HG02642 (cell line): ENCODE data around the gene CS.

Experiments used
- ATAC-seq: cut with Tn5 transposase; IDR thresholded peaks from one replicate; pipeline ENCODE4 v1.9.1; 2021; ENCODE audit warnings: mild to moderate bottlenecking; ENCODE audit not compliant: unreplicated experiment, poor library complexity

Gene CS

GRCh38 chr12:56222531-56222895 is 77.6 kb downstream of the CS start:
- ATAC-seq = no peak

DNA sequence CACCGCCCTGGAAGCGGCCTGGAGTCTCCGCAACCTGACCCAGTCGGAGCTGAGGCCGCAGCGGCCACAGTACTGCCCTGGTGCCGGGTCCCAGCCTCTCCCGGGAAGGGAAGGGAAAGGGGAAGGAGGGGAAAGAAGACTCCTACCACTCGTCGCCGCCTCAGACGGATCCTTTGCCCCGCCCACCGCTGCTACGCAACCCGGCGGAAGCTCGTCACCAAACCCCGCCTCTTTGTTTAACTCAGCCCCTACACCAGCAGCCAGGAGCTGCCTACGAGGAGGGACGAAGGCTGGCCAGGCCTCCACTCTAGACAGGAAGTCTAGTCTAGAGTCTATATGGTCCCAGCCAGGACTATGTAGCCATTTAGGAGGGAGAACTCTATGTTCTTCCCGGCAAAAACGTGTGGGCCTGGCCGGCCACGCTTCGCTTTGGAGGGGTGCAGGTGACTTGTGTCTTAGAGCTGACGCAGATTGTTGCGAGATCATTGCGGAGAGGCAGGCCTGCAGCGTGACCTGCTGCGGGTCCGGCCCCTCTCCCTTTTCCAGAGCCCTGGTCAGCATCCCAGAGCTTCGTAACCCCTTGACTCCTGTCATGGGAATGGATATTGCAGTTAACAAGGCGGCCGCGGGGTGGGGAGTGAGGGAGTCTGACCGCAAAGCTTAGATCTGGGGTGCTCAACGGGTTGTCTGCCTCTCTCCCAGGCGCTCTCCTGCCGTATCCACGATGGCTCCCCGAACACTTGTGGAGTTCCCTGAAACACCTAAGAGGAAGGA is 78.2 kb downstream of the CS start, which contains the start of gene RNF41:
TSS of gene RNF41 (minus strand) at position 166 of the 774 bp plus-strand sequence. CDS start 7,875 bp downstream, outside the sequence.
- ATAC-seq = peak; percentile 75
